BLaER1 (cell line): ENCODE measurements around the gene BRAT1.
A peak's percentile ranks its signal among the peaks of the same experiment; 100 is the strongest.
"Not testable (repeated sequence)": the region's sequence is repeated elsewhere in the genome, so short reads cannot be mapped to it uniquely, and the experiment has no call there.

ENCODE experiments used
- H3K27ac ChIP-seq: shearing (Covaris generic); formaldehyde crosslinking; 2 replicates; pipeline ENCODE4 v1.8.1; 2022
- H3K27me3 ChIP-seq: shearing (Covaris generic); formaldehyde crosslinking; 2 replicates; pipeline ENCODE4 v1.8.1; 2022
- H3K36me3 ChIP-seq: shearing (Covaris generic); formaldehyde crosslinking; 2 replicates; pipeline ENCODE4 v1.8.1; 2022
- H3K4me1 ChIP-seq: shearing (Covaris generic); formaldehyde crosslinking; 2 replicates; pipeline ENCODE4 v1.8.1; 2022
- H3K4me2 ChIP-seq: shearing (Covaris generic); formaldehyde crosslinking; 2 replicates; pipeline ENCODE4 v1.8.1; 2022
- H3K4me3 ChIP-seq: shearing (Covaris generic); formaldehyde crosslinking; 2 replicates; pipeline ENCODE4 v1.8.1; 2022
- H3K9ac ChIP-seq: shearing (Covaris generic); formaldehyde crosslinking; 2 replicates; pipeline ENCODE4 v1.8.1; 2022
- H3K9me3 ChIP-seq: shearing (Covaris generic); formaldehyde crosslinking; 2 replicates; pipeline ENCODE4 v1.8.1; 2022
- H4K20me1 ChIP-seq: shearing (Covaris generic); formaldehyde crosslinking; 2 replicates; pipeline ENCODE4 v1.8.1; 2022
- Cebpa-rat ChIP-seq: shearing (Covaris generic); IDR thresholded peaks from 2 replicates; pipeline ENCODE4 v1.8.1; 2022

BRAT1 gene

GRCh38 chr7:2566890-2567678, 11.8 kb upstream of the BRAT1 start:
- Histone ChIP-seq H3K9ac (no peak overlapping the region), H3K9me3 (no peaks in the 10 kb centered on the region), H3K4me3 (no peak overlapping the region), H4K20me1 (no peaks in the 10 kb centered on the region), H3K4me2 (peak overlapping the region; percentile 74), H3K27me3 (0 out of 2 replicates have a peak, but pooled peaks cover 11% of the 10 kb centered on the region), H3K36me3 (no peaks in the 10 kb centered on the region), H3K27ac (no peak overlapping the region), H3K4me1 (peaks cover 48% of the 10 kb centered on the region)
- TF ChIP-seq Cebpa-rat: no peak

- H3K9ac ChIP-seq: no peak overlapping the region
- no peaks in the 10 kb centered on the region for H4K20me1 ChIP-seq
- TF ChIP-seq Cebpa-rat: no peak
- no peaks in the 10 kb centered on the region for H3K36me3 ChIP-seq
- 0 out of 2 replicates have a peak, but pooled peaks cover 11% of the 10 kb centered on the region for H3K27me3 ChIP-seq
- no peaks in the 10 kb centered on the region for H3K9me3 ChIP-seq
- H3K4me1 ChIP-seq: peaks cover 41% of the 10 kb centered on the region
- H3K4me3 ChIP-seq: no peak overlapping the region
- peak overlapping the region; percentile 74 for H3K4me2 ChIP-seq
- no peak overlapping the region for H3K27ac ChIP-seq
Measured at GRCh38 chr7:2566348-2566889, 11.1 kb upstream of the BRAT1 start.

GRCh38 chr7:2564970-2565540, 9.7 kb upstream of the BRAT1 start:
- Histone ChIP-seq H3K9ac (no peak overlapping the region), H3K27ac (no peak overlapping the region), H3K36me3 (no peaks in the 10 kb centered on the region), H3K4me2 (no peak overlapping the region), H3K4me3 (no peak overlapping the region), H3K4me1 (peaks cover 41% of the 10 kb centered on the region), H3K27me3 (0 out of 2 replicates have a peak, but pooled peaks cover 2% of the 10 kb centered on the region), H4K20me1 (no peaks in the 10 kb centered on the region), H3K9me3 (no peaks in the 10 kb centered on the region)
- no peak for TF ChIP-seq Cebpa-rat

- H3K27me3 ChIP-seq, H3K4me2 ChIP-seq, H4K20me1 ChIP-seq, H3K9me3 ChIP-seq, H3K4me3 ChIP-seq, H3K9ac ChIP-seq, H3K27ac ChIP-seq, H3K36me3 ChIP-seq: not testable (repeated sequence)
- H3K4me1 ChIP-seq: peaks cover 44% of the 10 kb centered on the region
Measured at GRCh38 chr7:2563955-2564354, 8.6 kb upstream of the BRAT1 start.

GRCh38 chr7:2559283-2559950, 4.1 kb upstream of the BRAT1 start:
- TF ChIP-seq Cebpa-rat: no peak
- peak overlapping the region; percentile 70 for H3K9ac ChIP-seq
- H3K4me2 ChIP-seq: peak overlapping the region; percentile 100
- H3K27me3 ChIP-seq: no peaks in the 10 kb centered on the region
- H3K27ac ChIP-seq: peak overlapping the region; percentile 46; the same call in 1 of the 2 replicates
- no peaks in the 10 kb centered on the region for H3K36me3 ChIP-seq
- peak overlapping the region; percentile 79 for H3K4me3 ChIP-seq
- no peaks in the 10 kb centered on the region for H3K9me3 ChIP-seq
- H3K4me1 ChIP-seq: peaks cover 48% of the 10 kb centered on the region
- H4K20me1 ChIP-seq: peaks cover 3% of the 10 kb centered on the region; the same call in 1 of the 2 replicates

GRCh38 chr7:2558629-2559282, 3.4 kb upstream of the BRAT1 start, which contains the start of gene IQCE:
Gene IQCE (plus strand): TSS chr7:2558979. CDS start chr7:2559182, 203 bp downstream.
- peaks cover 4% of the 10 kb centered on the region; the same call in 1 of the 2 replicates for H3K36me3 ChIP-seq
- H3K4me1 ChIP-seq: peaks cover 55% of the 10 kb centered on the region
- H3K4me2 ChIP-seq: peak within 1 kb of the TSS; percentile 100
- peak within 1 kb of the TSS; percentile 46; the same call in 1 of the 2 replicates for H3K27ac ChIP-seq
- H4K20me1 ChIP-seq: peaks cover 9% of the 10 kb centered on the region; the same call in 1 of the 2 replicates
- H3K27me3 ChIP-seq: no peaks in the 10 kb centered on the region
- H3K9me3 ChIP-seq: no peaks in the 10 kb centered on the region
- H3K4me3 ChIP-seq: peak within 1 kb of the TSS; percentile 79
- peak within 1 kb of the TSS; percentile 70 for H3K9ac ChIP-seq
- no peak for TF ChIP-seq Cebpa-rat

GRCh38 chr7:2554661-2555111, 638 bp downstream of the BRAT1 start:
- peak overlapping the region; percentile 74 for H3K4me3 ChIP-seq
- no peak for TF ChIP-seq Cebpa-rat
- H3K36me3 ChIP-seq: peaks cover 38% of the 10 kb centered on the region
- H3K27me3 ChIP-seq: no peaks in the 10 kb centered on the region
- H3K4me1 ChIP-seq: peaks cover 73% of the 10 kb centered on the region
- H3K27ac ChIP-seq: peak overlapping the region; percentile 100
- peak overlapping the region; percentile 100 for H3K4me2 ChIP-seq
- no peaks in the 10 kb centered on the region for H3K9me3 ChIP-seq
- peaks cover 21% of the 10 kb centered on the region for H4K20me1 ChIP-seq
- peak overlapping the region; percentile 100 for H3K9ac ChIP-seq

- H3K36me3 ChIP-seq: peaks cover 45% of the 10 kb centered on the region
- peaks cover 67% of the 10 kb centered on the region for H3K4me1 ChIP-seq
- no peaks in the 10 kb centered on the region for H3K9me3 ChIP-seq
- H3K4me3 ChIP-seq: peak overlapping the region; percentile 74
- H3K27ac ChIP-seq: peak overlapping the region; percentile 100
- peak overlapping the region; percentile 100 for H3K4me2 ChIP-seq
- TF ChIP-seq Cebpa-rat: no peak
- no peaks in the 10 kb centered on the region for H3K27me3 ChIP-seq
- peaks cover 28% of the 10 kb centered on the region for H4K20me1 ChIP-seq
- H3K9ac ChIP-seq: peak overlapping the region; percentile 100
Measured at GRCh38 chr7:2553831-2554581, 1.3 kb downstream of the BRAT1 start.
